Gastroesophageal sphincter (tissue), 4 donors: ENCODE measurements around the gene CHD5. TPM values are rescaled to one million over a fixed set of nuclear protein-coding genes. Genes with fewer than 3 reads are reported as not detected.

ENCODE experiments used
- ATAC-seq: fragments of 150-250 bp; one replicate; pipeline ENCODE4 v1.9.1; 2016; ENCODE audit warnings: mild to moderate bottlenecking, moderate library complexity
- H3K27ac ChIP-seq, 4 donors: fragments of 200-600 bp; sonication (generic) in 3 of 4; 1 replicate in 3 of 4; 2 replicates in 1 of 4; pipeline ENCODE4 v1.5.1; 2016 to 2019
- H3K27me3 ChIP-seq: fragments of 200-600 bp; sonication (generic); one replicate; pipeline ENCODE4 v1.5.1; 2019
- H3K36me3 ChIP-seq, 2 donors: fragments of 200-600 bp; sonication (generic); one replicate each; pipeline ENCODE4 v1.5.1; 2019; ENCODE audit warnings: control low read depth in 1 of 2
- H3K4me1 ChIP-seq, 3 donors: fragments of 200-600 bp; sonication (generic); 1 replicate in 2 of 3; 2 replicates in 1 of 3; pipeline ENCODE4 v1.5.1; 2016 to 2019; ENCODE audit warnings: control low read depth in 2 of 3
- H3K4me3 ChIP-seq, 2 donors: fragments of 200-600 bp; sonication (generic); one replicate each; pipeline ENCODE4 v1.5.1; 2019; ENCODE audit warnings: mild to moderate bottlenecking in 1 of 2, moderate library complexity in 1 of 2
- H3K9me3 ChIP-seq, 3 donors: fragments of 200-600 bp; sonication (generic); one replicate each; pipeline ENCODE4 v1.5.1; 2017 to 2019; ENCODE audit warnings: control low read depth in 2 of 3
- CTCF ChIP-seq, 4 experiments: fragments of 200-600 bp in 2 of 4; fragments of 450-650 bp in 2 of 4; sonication (generic) in 1 of 4; IDR thresholded peaks; one replicate each; pipeline ENCODE4 v1.5.1; 2017 to 2019; ENCODE audit warnings: antibody characterized with exemption in 4 of 4, mild to moderate bottlenecking in 2 of 4, moderate library complexity in 2 of 4
- EP300 ChIP-seq: sonication (generic); formaldehyde crosslinking; IDR thresholded peaks from one replicate; pipeline ENCODE4 v1.6.1; 2017; ENCODE audit warnings: antibody characterized with exemption, mild to moderate bottlenecking
- POLR2A ChIP-seq, 2 donors: fragments of 450-650 bp; IDR thresholded peaks; one replicate each; pipeline ENCODE4 v1.6.1; 2017; ENCODE audit warnings: antibody characterized with exemption in 2 of 2, mild to moderate bottlenecking in 2 of 2, moderate library complexity in 1 of 2
- POLR2AphosphoS5 ChIP-seq: sonication (generic); formaldehyde crosslinking; IDR thresholded peaks from one replicate; pipeline ENCODE4 v1.6.1; 2017; ENCODE audit warnings: antibody characterized with exemption
- WGBS, 2 donors: methylation state at CpG; one replicate each; pipeline ENCODE4 v1.1.5; 2018; ENCODE audit warnings: low coverage in 1 of 2; 5-methylcytosine and 5-hydroxymethylcytosine counted together
- total RNA-seq, 4 donors: library from RNA; depleted of rRNA; stranded (reverse); fragments of >200 nt; gene quantifications; one replicate each; pipeline ENCODE4 v1.1.0, GENCODE V29; 2016

CHD5 gene
- total RNA-seq, 4 donors from 2014 or later = 4.4 to 34.9 (median 9.2) TPM

- Histone ChIP-seq H3K4me1 (no peaks in the 10 kb centered on the region), H3K36me3 (peaks cover 0 to 9% of the 10 kb centered on the region in 2 donors), H3K4me3 (no peak overlapping the region), H3K27ac (no peak overlapping the region), H3K27me3 (peaks cover 62% of the 10 kb centered on the region), H3K9me3 (no peaks in the 10 kb centered on the region)
- ATAC-seq = no peak
- 89% methylated on average over 3 of the region's 13 CpGs; no CpG with 5 or more reads in 1 of the 2 donors for WGBS, 2 donors
- TF ChIP-seq POLR2A (IDR thresholded peaks at IDR 0.05) (no peak), CTCF (IDR thresholded peaks at IDR 0.05) (no peak), POLR2AphosphoS5 (no peak), EP300 (no peak)
These were observed 76.1 kb downstream of the CHD5 start for GRCh38 chr1:6103854-6104530.

GRCh38 chr1:6103111-6103853, 76.8 kb downstream of the CHD5 start:
- Histone ChIP-seq H3K4me1 (no peaks in the 10 kb centered on the region), H3K27ac (no peak overlapping the region), H3K36me3 (peaks cover 0 to 9% of the 10 kb centered on the region in 2 donors), H3K9me3 (no peaks in the 10 kb centered on the region), H3K27me3 (peaks cover 55% of the 10 kb centered on the region), H3K4me3 (no peak overlapping the region)
- ATAC-seq = no peak
- TF ChIP-seq POLR2AphosphoS5 (no peak), CTCF (IDR thresholded peaks at IDR 0.05) (no peak), EP300 (no peak), POLR2A (IDR thresholded peaks at IDR 0.05) (no peak)
- whole genome bisulfite sequencing, 2 donors = no CpG with 5 or more reads among the region's 22 CpGs

- Histone ChIP-seq H3K9me3 (no peaks in the 10 kb centered on the region), H3K4me1 (no peaks in the 10 kb centered on the region), H3K4me3 (no peak overlapping the region), H3K27me3 (peaks cover 55% of the 10 kb centered on the region), H3K27ac (no peak overlapping the region), H3K36me3 (peaks cover 0 to 9% of the 10 kb centered on the region in 2 donors)
- no peak for ATAC-seq
- no CpG with 5 or more reads among the region's 9 CpGs for WGBS, 2 donors
- TF ChIP-seq CTCF (IDR thresholded peaks at IDR 0.05) (no peak), POLR2AphosphoS5 (no peak), EP300 (no peak), POLR2A (IDR thresholded peaks at IDR 0.05) (no peak)
These were observed 77.6 kb downstream of the CHD5 start for GRCh38 chr1:6102532-6102845.

GRCh38 chr1:6101826-6102531, 78.1 kb downstream of the CHD5 start:
- Histone ChIP-seq H3K36me3 (peaks cover 0 to 9% of the 10 kb centered on the region in 2 donors), H3K27ac (no peak overlapping the region), H3K4me3 (no peak overlapping the region), H3K9me3 (no peaks in the 10 kb centered on the region), H3K4me1 (no peaks in the 10 kb centered on the region), H3K27me3 (peaks cover 55% of the 10 kb centered on the region)
- 18 to 24% methylated on average over 4 to 8 of the region's 25 CpGs for WGBS, 2 donors
- no peak for TF ChIP-seq EP300
- no peak for TF ChIP-seq POLR2AphosphoS5
- no peak for TF ChIP-seq CTCF (IDR thresholded peaks at IDR 0.05)
- TF ChIP-seq POLR2A (IDR thresholded peaks at IDR 0.05) = no peak
- ATAC-seq = no peak
